Naive thymus-derived CD4-positive, alpha-beta T cell (primary cell): ENCODE measurements around the gene SEZ6. TPM values are rescaled to one million over a fixed set of nuclear protein-coding genes. Genes with fewer than 3 reads are reported as not detected.

Experiments
- ATAC-seq: fragments of 150-1000 bp; cut with Tn5 transposase; 2 replicates; pipeline ENCODE4 v1.10.0; 2021; ENCODE audit warnings: mild to moderate bottlenecking, moderate library complexity
- CTCF ChIA-PET: fragments of 350-600 bp; sonication (Branson Sonifier 250); formaldehyde crosslinking; loops from one replicate; lab custom pipeline; 2021; ENCODE audit warnings: antibody characterized with exemption; lab: Charles Lee
- POLR2A ChIA-PET: fragments of 350-600 bp; sonication (Branson Sonifier 250); formaldehyde crosslinking; loops from one replicate; lab custom pipeline; 2021; ENCODE audit warnings: antibody characterized with exemption, inconsistent platforms; lab: Charles Lee
- DNase-seq, 9 donors: peaks; one replicate each; pipeline versions ENCODE4 v3.0.0 to v3.0.0-alpha.2; 2020 to 2022; ENCODE audit warnings: mixed read lengths in 1 of 9
- H3K27ac ChIP-seq: one replicate; pipeline ENCODE4 v1.7.0; 2013; ENCODE audit warnings: mild to moderate bottlenecking, low read depth, low read length, moderate library complexity
- H3K27me3 ChIP-seq, 2 donors: one replicate each; pipeline ENCODE4 v1.7.0; 2013; ENCODE audit warnings: low read length in 2 of 2, mild to moderate bottlenecking in 2 of 2, moderate library complexity in 2 of 2; ENCODE audit not compliant: control insufficient read depth in 2 of 2, insufficient read depth in 2 of 2
- H3K36me3 ChIP-seq, 3 experiments: 1 replicate in 2 of 3; 2 replicates in 1 of 3; pipeline ENCODE4 v1.7.0; 2013; ENCODE audit warnings: low read length in 3 of 3, mild to moderate bottlenecking in 3 of 3, moderate library complexity in 1 of 3; ENCODE audit not compliant: insufficient read depth in 3 of 3, control insufficient read depth in 2 of 3
- H3K4me1 ChIP-seq, 2 donors: one replicate each; pipeline ENCODE4 v1.7.0; 2013; ENCODE audit warnings: low read length in 2 of 2, mild to moderate bottlenecking in 2 of 2, moderate library complexity in 1 of 2; ENCODE audit not compliant: control insufficient read depth in 2 of 2, insufficient read depth in 2 of 2
- H3K4me3 ChIP-seq: 2 replicates; pipeline ENCODE4 v1.7.0; 2013; ENCODE audit warnings: mild to moderate bottlenecking, low read length
- H3K9me3 ChIP-seq, 3 experiments: 1 replicate in 2 of 3; 2 replicates in 1 of 3; pipeline ENCODE4 v1.7.0; 2013; ENCODE audit warnings: low read length in 3 of 3; ENCODE audit not compliant: control insufficient read depth in 2 of 3
- H3K27ac Mint-ChIP-seq, 9 donors: one replicate each; pipeline ENCODE4 v1.8.0; 2020 to 2022; ENCODE audit warnings: mixed read lengths in 9 of 9, mild to moderate bottlenecking in 8 of 9, moderate library complexity in 5 of 9, inconsistent platforms in 2 of 9
- H3K27me3 Mint-ChIP-seq, 5 donors: one replicate each; pipeline ENCODE4 v1.8.0; 2021 to 2022; ENCODE audit warnings: mixed read lengths in 5 of 5, mild to moderate bottlenecking in 1 of 5
- H3K36me3 Mint-ChIP-seq, 5 donors: one replicate each; pipeline ENCODE4 v1.8.0; 2020 to 2022; ENCODE audit warnings: mixed read lengths in 5 of 5, mild to moderate bottlenecking in 3 of 5, inconsistent platforms in 1 of 5
- H3K4me1 Mint-ChIP-seq, 7 donors: one replicate each; pipeline ENCODE4 v1.8.0; 2020 to 2022; ENCODE audit warnings: mixed read lengths in 7 of 7, mild to moderate bottlenecking in 3 of 7, inconsistent platforms in 1 of 7
- H3K4me3 Mint-ChIP-seq, 10 donors: one replicate each; pipeline ENCODE4 v1.8.0; 2020 to 2022; ENCODE audit warnings: mild to moderate bottlenecking in 10 of 10, mixed read lengths in 10 of 10, moderate library complexity in 6 of 10, inconsistent platforms in 2 of 10
- H3K9me3 Mint-ChIP-seq, 11 donors: one replicate each; pipeline ENCODE4 v1.8.0; 2020 to 2022; ENCODE audit warnings: mixed read lengths in 11 of 11, mild to moderate bottlenecking in 4 of 11, inconsistent platforms in 1 of 11, moderate library complexity in 1 of 11
- intact Hi-C, 2 donors: fragments of 100-400 bp; cut with micrococcal nuclease; formaldehyde crosslinking; loops; one replicate each; pipeline ENCODE4 v1.15.1; 2023
- polyA plus RNA-seq, 2 donors: library from polyadenylated mRNA; unstranded; fragments of 300-500 nt; fragmentation: Illumina TruSeq; gene quantifications; one replicate each; pipeline ENCODE4 v1.2.3, GENCODE V29; 2021
- total RNA-seq, 6 experiments: library from RNA in 5 of 6; stranded (reverse) in 5 of 6; gene quantifications; 1 replicate in 5 of 6; 2 replicates in 1 of 6; pipeline ENCODE4 v1.2.3 and lab custom pipeline; 2021 to 2026

Gene SEZ6
- total and polyA plus RNA-seq, 7 experiments from 2014 or later, result 0.40 to 2.0 (median 0.64) TPM; not detected in 3

- H3K27me3 Mint-ChIP-seq, result peaks cover 3 to 25% (median 15%) of the 10 kb centered on the region in 5 donors
- ATAC-seq, result no peak
These were observed 42.9 kb upstream of the SEZ6 start for GRCh38 chr17:29048440-29049368.

GRCh38 chr17:29046473-29046839 lies 40.6 kb upstream of the SEZ6 start:
- Histone ChIP-seq H3K36me3 (no peaks in the 10 kb centered on the region), H3K4me1 (no peaks in the 10 kb centered on the region), H3K27me3 (no peaks in the 10 kb centered on the region), H3K9me3 (no peaks in the 10 kb centered on the region), H3K27ac (no peak overlapping the region), H3K4me3 (no peak overlapping the region)
- Mint-ChIP-seq H3K4me1 (peaks cover 0 to 14% (median 0%) of the 10 kb centered on the region in 7 donors), H3K4me3 (no peak overlapping the region), H3K27me3 (peaks cover 8 to 28% (median 11%) of the 10 kb centered on the region in 5 donors), H3K36me3 (no peaks in the 10 kb centered on the region), H3K9me3 (no peaks in the 10 kb centered on the region), H3K27ac (no peak overlapping the region)
- ChIA-PET POLR2A (interaction anchor here (0.5 kb wide), 1 partner anchor 264 kb away, joined by 3 read pairs; no protein-coding TSS in a partner anchor), CTCF (no interaction called here)
- DNase-seq (no peak), ATAC-seq (no peak)
- intact Hi-C loops, result no loop called here

More at GRCh38 chr17:29048440-29049368, 42.9 kb upstream of the SEZ6 start:
- Histone ChIP-seq H3K27me3 (no peaks in the 10 kb centered on the region), H3K4me3 (no peak overlapping the region), H3K36me3 (no peaks in the 10 kb centered on the region), H3K27ac (no peak overlapping the region), H3K9me3 (no peaks in the 10 kb centered on the region), H3K4me1 (no peaks in the 10 kb centered on the region)
- H3K9me3 Mint-ChIP-seq, result no peaks in the 10 kb centered on the region
- ChIA-PET POLR2A (no interaction called here), CTCF (no interaction called here)
- no peaks in the 10 kb centered on the region for H3K4me1 Mint-ChIP-seq
- no peak overlapping the region for H3K27ac Mint-ChIP-seq
- intact Hi-C loops, result no loop called here
- no peak overlapping the region for H3K4me3 Mint-ChIP-seq
- H3K36me3 Mint-ChIP-seq, result no peaks in the 10 kb centered on the region
- DNase-seq, result no peak

- ChIA-PET CTCF (no interaction called here), POLR2A (no interaction called here)
- H3K27me3 ChIP-seq, result no peaks in the 10 kb centered on the region
- no peaks in the 10 kb centered on the region for H3K9me3 ChIP-seq
- DNase-seq (no peak), ATAC-seq (no peak)
- no peak overlapping the region for H3K27ac ChIP-seq
- Mint-ChIP-seq H3K4me1 (peaks cover 0 to 14% (median 0%) of the 10 kb centered on the region in 7 donors), H3K36me3 (no peaks in the 10 kb centered on the region), H3K4me3 (no peak overlapping the region), H3K27ac (no peak overlapping the region), H3K27me3 (peaks cover 10 to 28% (median 11%) of the 10 kb centered on the region in 5 donors), H3K9me3 (no peaks in the 10 kb centered on the region)
- no peaks in the 10 kb centered on the region for H3K4me1 ChIP-seq
- no peak overlapping the region for H3K4me3 ChIP-seq
- intact Hi-C loops, result no loop called here
- H3K36me3 ChIP-seq, result no peaks in the 10 kb centered on the region
These were observed 40.1 kb upstream of the SEZ6 start for GRCh38 chr17:29045734-29046472.

DNA sequence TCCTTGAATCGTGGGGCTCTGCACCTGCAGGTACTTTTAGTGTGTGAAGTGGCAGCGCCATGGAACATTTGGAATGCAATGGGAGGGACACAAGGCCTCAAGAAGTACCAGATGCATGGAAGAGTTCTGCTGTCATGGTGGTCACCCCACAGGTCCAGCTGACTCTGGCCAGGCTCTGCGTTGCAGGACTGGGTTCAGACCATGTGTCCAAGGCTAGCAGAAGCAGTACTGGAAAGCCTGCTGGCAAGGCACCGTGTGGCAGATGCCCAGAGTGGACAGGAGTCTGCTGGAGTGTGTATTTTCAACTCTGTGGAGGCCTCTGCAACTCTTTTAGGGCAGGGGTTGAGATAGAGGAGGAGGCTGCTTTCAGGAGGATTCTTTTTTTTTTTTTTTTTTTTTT lies 39.2 kb upstream of the SEZ6 start:
- H3K4me3 ChIP-seq, result no peak overlapping the region
- H3K27me3 Mint-ChIP-seq, result peaks cover 10 to 28% (median 12%) of the 10 kb centered on the region in 5 donors
- no peaks in the 10 kb centered on the region for H3K9me3 Mint-ChIP-seq
- no peak overlapping the region for H3K27ac ChIP-seq
- ATAC-seq (no peak), DNase-seq (no peak)
- ChIA-PET CTCF (interaction anchor here (1.3 kb wide), 1 partner anchor 11 kb away, joined by 4 read pairs; no protein-coding TSS in a partner anchor), POLR2A (no interaction called here)
- H3K4me1 ChIP-seq, result no peaks in the 10 kb centered on the region
- H3K36me3 ChIP-seq, result no peaks in the 10 kb centered on the region
- H3K27me3 ChIP-seq, result no peaks in the 10 kb centered on the region
- H3K36me3 Mint-ChIP-seq, result no peaks in the 10 kb centered on the region
- intact Hi-C loops, result no loop called here
- H3K9me3 ChIP-seq, result no peaks in the 10 kb centered on the region
- no peak overlapping the region for H3K27ac Mint-ChIP-seq
- peaks cover 0 to 14% (median 0%) of the 10 kb centered on the region in 7 donors for H3K4me1 Mint-ChIP-seq
- no peak overlapping the region for H3K4me3 Mint-ChIP-seq

DNA sequence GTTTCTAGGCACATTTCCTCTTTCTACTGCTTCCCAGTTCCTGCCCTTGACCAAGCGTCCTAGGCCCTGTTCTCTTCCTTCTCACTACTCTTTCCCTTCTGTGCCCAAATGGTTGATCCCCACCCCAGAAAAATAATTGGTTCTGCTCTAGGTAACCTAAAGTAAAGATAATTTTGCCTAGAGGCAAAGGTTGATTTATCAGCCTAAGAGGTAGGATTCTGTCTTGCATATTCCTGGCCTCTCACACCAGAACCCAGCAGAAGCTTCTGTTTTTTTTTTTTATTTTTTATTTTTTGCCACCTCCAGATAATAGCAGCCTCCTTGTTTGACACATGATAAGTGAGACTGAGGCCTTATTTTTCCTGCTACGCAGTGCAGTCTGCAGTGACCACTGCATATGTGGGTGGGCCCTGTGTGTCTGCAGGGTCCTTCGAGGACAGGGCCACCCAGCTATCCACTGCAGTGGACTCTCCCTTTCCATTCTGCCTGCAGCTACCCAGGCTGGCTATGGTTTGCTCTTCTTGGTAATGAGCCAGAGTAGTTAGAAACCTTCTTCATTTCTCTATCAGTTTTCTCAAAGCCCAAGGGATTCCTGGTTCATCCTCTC lies 37.8 kb upstream of the SEZ6 start:
- CTCF ChIA-PET, result no interaction called here
- intact Hi-C loops, result no loop called here
- Mint-ChIP-seq H3K27me3 (peaks cover 0 to 23% (median 12%) of the 10 kb centered on the region in 5 donors), H3K4me3 (no peak overlapping the region), H3K4me1 (peaks cover 0 to 14% (median 0%) of the 10 kb centered on the region in 7 donors), H3K36me3 (no peaks in the 10 kb centered on the region), H3K27ac (no peak overlapping the region), H3K9me3 (no peaks in the 10 kb centered on the region)
- peak; percentile 11 for ATAC-seq
- DNase-seq, result no peak
- no peaks in the 10 kb centered on the region for H3K4me1 ChIP-seq
- no peak overlapping the region for H3K27ac ChIP-seq
- no peaks in the 10 kb centered on the region for H3K36me3 ChIP-seq
- no peaks in the 10 kb centered on the region for H3K9me3 ChIP-seq
- POLR2A ChIA-PET, result no interaction called here
- H3K4me3 ChIP-seq, result no peak overlapping the region
- H3K27me3 ChIP-seq, result no peaks in the 10 kb centered on the region

GRCh38 chr17:29042679-29043538 lies 37.1 kb upstream of the SEZ6 start, which contains the start of gene PIPOX:
Gene PIPOX, plus strand, starts transcription at chr17:29043141. Its CDS starts 85 bp downstream, at chr17:29043226.
- Mint-ChIP-seq H3K27me3 (peaks cover 0 to 23% (median 12%) of the 10 kb centered on the region in 5 donors), H3K9me3 (no peaks in the 10 kb centered on the region), H3K27ac (no peak within 1 kb of the TSS), H3K4me1 (peaks cover 0 to 14% (median 0%) of the 10 kb centered on the region in 7 donors), H3K36me3 (no peaks in the 10 kb centered on the region), H3K4me3 (no peak within 1 kb of the TSS)
- no peak within 1 kb of the TSS for H3K4me3 ChIP-seq
- no peak for DNase-seq
- H3K9me3 ChIP-seq, result no peaks in the 10 kb centered on the region
- no peaks in the 10 kb centered on the region for H3K4me1 ChIP-seq
- H3K36me3 ChIP-seq, result no peaks in the 10 kb centered on the region
- POLR2A ChIA-PET, result no interaction called here
- intact Hi-C loops, result no loop called here
- H3K27ac ChIP-seq, result no peak within 1 kb of the TSS
- no peaks in the 10 kb centered on the region for H3K27me3 ChIP-seq
- CTCF ChIA-PET, result no interaction called here
- peak; percentile 84 for ATAC-seq
